HepG2 (cell line): ENCODE data around the gene CNKSR3. TPM values are rescaled to one million over a fixed set of nuclear protein-coding genes. Genes with fewer than 3 reads are reported as not detected.

Experiments used
- ATAC-seq: fragments of 200-7000 bp; cut with Tn5 transposase; 3 replicates; pipeline ENCODE4 v1.9.1; 2020; ENCODE audit warnings: mild to moderate bottlenecking, moderate library complexity
- BruUV-seq: library from RNA; stranded (reverse); fragments of 400-500 nt; replicated peaks from 2 replicates; lab custom pipeline; 2021; lab: Mats Ljungman, UMichigan
- CTCF ChIA-PET: fragments of 300-600 bp; formaldehyde crosslinking; extraction: SDS; loops from one replicate; lab custom pipeline; 2021; ENCODE audit warnings: low total read pairs, inconsistent platforms, low intra/inter-chr PET ratio; lab: Yijun Ruan, JAX
- POLR2A ChIA-PET: fragments of 350-600 bp; sonication (Branson Sonifier 250); formaldehyde crosslinking; loops from one replicate; lab custom pipeline; 2020; ENCODE audit warnings: antibody characterized with exemption, inconsistent platforms; lab: Yijun Ruan, JAX
- DNase-seq: peaks from one replicate; pipeline ENCODE4 v3.0.0-alpha.2; 2015; ENCODE audit warnings: low spot score
- FAIRE-seq: peaks from 3 replicates; lab custom pipeline; 2011; peaks lifted over from hg19 to GRCh38; lab: Jason Lieb, UNC
- H2AFZ ChIP-seq: one replicate; pipeline ENCODE4 v1.6.1; 2011; ENCODE audit warnings: low read length, inconsistent platforms
- H3K27ac ChIP-seq: fragments of 300-600 bp; 3 replicates; pipeline ENCODE4 v1.8.0; 2011; ENCODE audit warnings: mixed run types, mild to moderate bottlenecking, mixed read lengths, low read length, inconsistent platforms; ENCODE audit not compliant: insufficient read depth; ENCODE audit errors: extremely low read length
- H3K27me3 ChIP-seq, 2 experiments: fragments of 200-600 bp in 1 of 2; 2 replicates in 1 of 2; 3 replicates in 1 of 2; pipeline versions ENCODE4 v1.6.0 to v1.8.0; 2011; ENCODE audit warnings: low read length in 2 of 2, mild to moderate bottlenecking in 2 of 2, moderate library complexity in 2 of 2, inconsistent platforms in 1 of 2; ENCODE audit not compliant: insufficient read depth in 2 of 2, control insufficient read depth in 1 of 2
- H3K36me3 ChIP-seq, 2 experiments: fragments of 200-600 bp in 1 of 2; replicated peaks in 1 of 2; 2 replicates in 1 of 2; 3 replicates in 1 of 2; pipeline versions ENCODE4 v1.5.1 to v1.8.0; 2011; ENCODE audit warnings: low read length in 2 of 2, inconsistent platforms in 1 of 2; ENCODE audit not compliant: insufficient read depth in 2 of 2, control insufficient read depth in 1 of 2
- H3K4me1 ChIP-seq: 2 replicates; pipeline ENCODE4 v1.5.1; 2012; ENCODE audit warnings: low read length, inconsistent platforms; ENCODE audit not compliant: insufficient read depth
- H3K4me2 ChIP-seq: 2 replicates; pipeline ENCODE4 v1.6.0; 2011; ENCODE audit warnings: low read depth, low read length, inconsistent platforms
- H3K4me3 ChIP-seq, 3 experiments: fragments of 200-600 bp in 1 of 3; sonication (generic), shearing (Covaris generic) in 1 of 3; replicated peaks in 1 of 3; 2 replicates each; pipeline ENCODE4 v1.5.1; 2011 to 2016; ENCODE audit warnings: low read length in 3 of 3, inconsistent platforms in 2 of 3, low read depth in 2 of 3, mild to moderate bottlenecking in 2 of 3, control low read depth in 1 of 3, mixed read lengths in 1 of 3; ENCODE audit not compliant: insufficient read depth in 1 of 3
- H3K79me2 ChIP-seq: one replicate; pipeline ENCODE4 v1.6.1; 2011; ENCODE audit warnings: low read length, inconsistent platforms; ENCODE audit not compliant: insufficient read depth
- H3K9ac ChIP-seq: 2 replicates; pipeline ENCODE4 v1.6.0; 2011; ENCODE audit warnings: mild to moderate bottlenecking, low read depth, low read length, inconsistent platforms; ENCODE audit not compliant: insufficient read depth
- H3K9me3 ChIP-seq: 2 replicates; pipeline ENCODE4 v1.5.1; 2012; ENCODE audit warnings: mild to moderate bottlenecking, low read length
- H4K20me1 ChIP-seq: 2 replicates; pipeline ENCODE4 v1.6.0; 2011; ENCODE audit warnings: inconsistent platforms, mild to moderate bottlenecking, low read length, moderate library complexity; ENCODE audit not compliant: insufficient read depth
- CBX2 ChIP-seq, 2 experiments: fragments of 200-600 bp in 1 of 2; sonication (generic); formaldehyde crosslinking in 1 of 2; IDR thresholded peaks; 2 replicates each; pipeline versions ENCODE4 v1.7.0 to v1.8.1; 2018 to 2022; ENCODE audit warnings: low read depth in 2 of 2, low read length in 1 of 2, mild to moderate bottlenecking in 1 of 2, missing genetic modification reagents in 1 of 2
- CBX5 ChIP-seq: sonication (generic); formaldehyde crosslinking; IDR thresholded peaks from 2 replicates; pipeline ENCODE4 v1.4.0; 2020; ENCODE audit warnings: missing genetic modification reagents, borderline replicate concordance
- JDP2 ChIP-seq: sonication (generic); formaldehyde crosslinking; IDR thresholded peaks from 2 replicates; pipeline ENCODE4 v1.8.1; 2022; ENCODE audit warnings: missing genetic modification reagents, borderline replicate concordance
- POLR2A ChIP-seq, 2 experiments: IDR thresholded peaks; 2 replicates each; pipeline ENCODE4 v1.6.1; 2011; ENCODE audit warnings: low read depth in 2 of 2, low read length in 2 of 2, mild to moderate bottlenecking in 1 of 2, moderate library complexity in 1 of 2; ENCODE audit not compliant: insufficient read depth in 1 of 2
- REXO4 ChIP-seq: sonication (generic); formaldehyde crosslinking; IDR thresholded peaks from 2 replicates; pipeline ENCODE4 v1.8.0; 2022; ENCODE audit warnings: missing genetic modification reagents, mild to moderate bottlenecking, borderline replicate concordance
- SP140L ChIP-seq: sonication (generic); formaldehyde crosslinking; IDR thresholded peaks from 2 replicates; pipeline ENCODE4 v1.4.0; 2020; ENCODE audit warnings: missing genetic modification reagents, borderline replicate concordance
- ZNF12 ChIP-seq: sonication (generic); formaldehyde crosslinking; IDR thresholded peaks from 2 replicates; pipeline ENCODE4 v1.5.0; 2020; ENCODE audit warnings: missing genetic modification reagents
- ZNF121 ChIP-seq: sonication (generic); formaldehyde crosslinking; IDR thresholded peaks from 2 replicates; pipeline ENCODE4 v1.5.0; 2020; ENCODE audit warnings: mild to moderate bottlenecking, missing genetic modification reagents
- ZNF17 ChIP-seq: sonication (generic); formaldehyde crosslinking; IDR thresholded peaks from 2 replicates; pipeline ENCODE4 v1.5.0; 2020; ENCODE audit warnings: mild to moderate bottlenecking, missing genetic modification reagents
- WGBS: methylation state at CpG from one replicate; pipeline ENCODE4 v1.1.6; 2017; ENCODE audit warnings: low lambda C conversion rate; 5-methylcytosine and 5-hydroxymethylcytosine counted together
- in situ Hi-C: cut with HindIII; loops from 2 replicates; pipeline ENCODE4 v1.10.0; 2017; ENCODE audit warnings: low pct_unique_long_range_greater_than_20kb; ENCODE audit not compliant: extremely low pct_ligation_motif_present
- intact Hi-C: fragments of 100-400 bp; cut with micrococcal nuclease; formaldehyde crosslinking; loops from one replicate; pipeline ENCODE4 v1.10.0; 2022; ENCODE audit not compliant: unreplicated experiment
- polyA plus RNA-seq, 8 experiments: library from polyadenylated mRNA; depleted of rRNA in 3 of 8; stranded (reverse) in 7 of 8; unstranded in 1 of 8; fragments of >200 nt; fragmentation: Illumina TruSeq in 4 of 8; extraction: Trizol in 4 of 8; gene quantifications; 2 replicates each; pipeline versions ENCODE4 v1.2.1 to v1.2.3, GENCODE V29; 2011 to 2016; ENCODE audit warnings: low read depth in 4 of 8, missing spikeins in 1 of 8, mixed read lengths in 1 of 8; ENCODE audit not compliant: insufficient read depth in 1 of 8
- total RNA-seq, 5 experiments: library from RNA; depleted of rRNA; stranded (reverse); fragments of >200 nt; fragmentation: Illumina TruSeq; extraction: Trizol; gene quantifications; 2 replicates each; pipeline ENCODE4 v1.2.3, GENCODE V29; 2016; ENCODE audit warnings: low read depth in 1 of 5
- TF ChIP-seq, protein P1 (sequence below): sonication (generic); formaldehyde crosslinking; IDR thresholded peaks from 2 replicates; pipeline ENCODE4 v1.8.1; 2023; ENCODE audit warnings: missing genetic modification reagents, mild to moderate bottlenecking, borderline replicate concordance
- TF ChIP-seq, protein P2 (sequence below): sonication (generic); formaldehyde crosslinking; IDR thresholded peaks from 2 replicates; pipeline ENCODE4 v1.4.0; 2020; ENCODE audit warnings: missing genetic modification reagents, borderline replicate concordance

CNKSR3 gene
- total and polyA plus RNA-seq, 2 of the 13 experiments (the other 11 are each of a cell fraction or from before 2014, with no cell fraction given) = 9.2 to 38.6 TPM

DNA sequence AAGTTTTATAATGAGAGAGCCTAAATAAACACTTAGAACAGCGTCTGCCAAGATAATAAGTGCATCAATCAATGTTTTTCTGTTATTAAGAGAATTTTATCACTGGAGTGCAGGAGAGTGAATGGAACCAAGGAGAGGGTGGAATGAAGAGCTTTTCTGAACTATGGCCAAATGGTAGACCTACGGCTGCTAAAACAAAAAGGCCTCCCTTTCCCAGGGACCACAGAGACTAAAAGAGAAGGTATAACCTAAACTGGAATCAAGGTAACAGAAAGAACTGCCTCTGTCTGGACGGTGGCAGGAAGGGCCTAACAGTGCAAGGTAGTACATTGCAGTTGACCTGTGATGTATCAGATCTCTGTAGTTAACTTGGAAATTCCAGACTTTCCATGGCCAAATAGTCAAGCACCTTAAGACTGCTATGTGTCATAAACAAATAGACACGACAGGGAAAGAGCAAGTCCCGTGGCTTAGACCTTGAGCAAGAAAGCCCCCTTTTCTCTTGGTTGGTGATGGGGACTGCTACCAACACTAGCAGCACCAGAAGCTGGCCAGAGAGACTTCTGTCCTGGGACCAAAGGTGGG lies 5.5 kb downstream of the CNKSR3 start:
- Histone ChIP-seq H3K4me3 (no peak overlapping the region), H3K79me2 (peaks cover 93% of the 10 kb centered on the region), H3K4me1 (peaks cover 79% of the 10 kb centered on the region), H3K9me3 (no peaks in the 10 kb centered on the region), H3K36me3 (peaks cover 8 to 30% of the 10 kb centered on the region in 2 experiments), H3K27ac (no peak overlapping the region), H3K4me2 (no peak overlapping the region), H3K27me3 (no peaks in the 10 kb centered on the region; a peak in 1 of 5 replicates), H2AFZ (no peak overlapping the region), H4K20me1 (peaks cover 59% of the 10 kb centered on the region)
- intact Hi-C loops = loop anchor here (10.0 kb wide), 1 partner anchor 300 kb away; no protein-coding TSS in a partner anchor
- FAIRE-seq (no peak), DNase-seq (no peak)
- in situ Hi-C loops = loop anchor here (25.0 kb wide), 1 partner anchor 343 kb away; no protein-coding TSS in a partner anchor
- POLR2A ChIA-PET = no interaction called here
- TF ChIP-seq POLR2A (IDR thresholded peaks at IDR 0.05; ENCODE audit: insufficient read depth in 1 of 2, low read depth in 2 of 2, low read length in 2 of 2) (peak in 1 of 2 experiments; percentile 28; a peak in 1 of 4 replicates), ZNF121 (0 out of 2 replicates have a peak, but pooled peaks have one; percentile 5), ZNF12 (CRISPR knock-in tag) (peak; percentile 98), JDP2 (CRISPR knock-in tag) (no peak), ZNF17 (CRISPR knock-in tag) (no peak), SP140L (CRISPR knock-in tag) (no peak)
- TF ChIP-seq, all 625 proteins: peak for 3
- WGBS = 83% methylated on average over 5 of the region's 5 CpGs
- CTCF ChIA-PET = no interaction called here
- no peak for ATAC-seq
- BruUV-seq = no TSS peak
- no peak overlapping the region for H3K9ac ChIP-seq

DNA sequence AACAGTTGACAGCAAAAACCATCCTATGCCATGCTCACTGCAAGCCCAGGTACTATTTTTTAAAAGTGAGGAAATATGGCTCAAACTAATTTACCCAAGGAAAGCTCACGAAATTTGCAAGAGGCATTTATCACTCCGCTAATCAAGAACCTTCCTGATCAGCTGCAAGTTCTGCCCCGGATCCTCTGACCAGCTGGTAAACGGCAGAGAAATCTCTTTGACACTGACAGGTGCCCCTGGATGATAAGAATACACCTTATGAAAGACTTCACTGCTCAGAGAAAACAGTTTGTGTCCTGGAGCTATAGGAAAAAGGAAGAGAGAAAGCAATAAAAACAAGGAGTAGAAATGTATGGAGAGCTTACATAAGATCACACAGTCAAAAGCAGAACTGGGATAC lies 6.4 kb downstream of the CNKSR3 start:
- Histone ChIP-seq H4K20me1 (peaks cover 62% of the 10 kb centered on the region), H3K4me2 (no peak overlapping the region), H3K4me3 (no peak overlapping the region), H2AFZ (no peak overlapping the region), H3K9me3 (no peaks in the 10 kb centered on the region), H3K9ac (no peak overlapping the region), H3K4me1 (peaks cover 86% of the 10 kb centered on the region), H3K27me3 (no peaks in the 10 kb centered on the region), H3K36me3 (peaks cover 9 to 34% of the 10 kb centered on the region in 2 experiments), H3K27ac (no peak overlapping the region), H3K79me2 (peaks cover 94% of the 10 kb centered on the region)
- ChIA-PET CTCF (no interaction called here), POLR2A (no interaction called here)
- DNase-seq (no peak), FAIRE-seq (no peak), ATAC-seq (no peak)
- WGBS = 94% methylated on average over 4 of the region's 4 CpGs
- no peak for TF ChIP-seq REXO4 (CRISPR knock-in tag)
- TF ChIP-seq, protein P1, sequence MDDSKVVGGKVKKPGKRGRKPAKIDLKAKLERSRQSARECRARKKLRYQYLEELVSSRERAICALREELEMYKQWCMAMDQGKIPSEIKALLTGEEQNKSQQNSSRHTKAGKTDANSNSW = no peak
- TF ChIP-seq, protein P2, sequence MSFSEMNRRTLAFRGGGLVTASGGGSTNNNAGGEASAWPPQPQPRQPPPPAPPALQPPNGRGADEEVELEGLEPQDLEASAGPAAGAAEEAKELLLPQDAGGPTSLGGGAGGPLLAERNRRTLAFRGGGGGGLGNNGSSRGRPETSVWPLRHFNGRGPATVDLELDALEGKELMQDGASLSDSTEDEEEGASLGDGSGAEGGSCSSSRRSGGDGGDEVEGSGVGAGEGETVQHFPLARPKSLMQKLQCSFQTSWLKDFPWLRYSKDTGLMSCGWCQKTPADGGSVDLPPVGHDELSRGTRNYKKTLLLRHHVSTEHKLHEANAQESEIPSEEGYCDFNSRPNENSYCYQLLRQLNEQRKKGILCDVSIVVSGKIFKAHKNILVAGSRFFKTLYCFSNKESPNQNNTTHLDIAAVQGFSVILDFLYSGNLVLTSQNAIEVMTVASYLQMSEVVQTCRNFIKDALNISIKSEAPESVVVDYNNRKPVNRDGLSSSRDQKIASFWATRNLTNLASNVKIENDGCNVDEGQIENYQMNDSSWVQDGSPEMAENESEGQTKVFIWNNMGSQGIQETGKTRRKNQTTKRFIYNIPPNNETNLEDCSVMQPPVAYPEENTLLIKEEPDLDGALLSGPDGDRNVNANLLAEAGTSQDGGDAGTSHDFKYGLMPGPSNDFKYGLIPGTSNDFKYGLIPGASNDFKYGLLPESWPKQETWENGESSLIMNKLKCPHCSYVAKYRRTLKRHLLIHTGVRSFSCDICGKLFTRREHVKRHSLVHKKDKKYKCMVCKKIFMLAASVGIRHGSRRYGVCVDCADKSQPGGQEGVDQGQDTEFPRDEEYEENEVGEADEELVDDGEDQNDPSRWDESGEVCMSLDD = no peak
- no peak for TF ChIP-seq CBX5 (CRISPR knock-in tag)
- TF ChIP-seq CBX2 (IDR thresholded peaks at IDR 0.05; ENCODE audit: low read depth, low read length) = no peak
- no peak for TF ChIP-seq CBX2 (CRISPR knock-in tag; IDR thresholded peaks at IDR 0.05; ENCODE audit: low read depth)
- intact Hi-C loops (loop anchor here (10.0 kb wide), 1 partner anchor 301 kb away; no protein-coding TSS in a partner anchor), in situ Hi-C loops (loop anchor here (25.0 kb wide), 1 partner anchor 342 kb away; no protein-coding TSS in a partner anchor)
- no TSS peak for BruUV-seq
